Lower leg skin (tissue), 3 donors: Measurements from ENCODE around the gene KLHDC7A.

ENCODE experiments used
- POLR2A ChIP-seq, 2 donors: fragments of 450-650 bp; IDR thresholded peaks; one replicate each; pipeline ENCODE4 v1.6.1; 2016 to 2017; ENCODE audit warnings: antibody characterized with exemption in 2 of 2, mild to moderate bottlenecking in 1 of 2, moderate library complexity in 1 of 2
- TF ChIP-seq, protein P1 (sequence below), 3 donors: fragments of 450-650 bp; IDR thresholded peaks; one replicate each; pipeline ENCODE4 v1.5.1; 2016; ENCODE audit warnings: antibody characterized with exemption in 3 of 3, mild to moderate bottlenecking in 3 of 3, moderate library complexity in 2 of 3

DNA sequence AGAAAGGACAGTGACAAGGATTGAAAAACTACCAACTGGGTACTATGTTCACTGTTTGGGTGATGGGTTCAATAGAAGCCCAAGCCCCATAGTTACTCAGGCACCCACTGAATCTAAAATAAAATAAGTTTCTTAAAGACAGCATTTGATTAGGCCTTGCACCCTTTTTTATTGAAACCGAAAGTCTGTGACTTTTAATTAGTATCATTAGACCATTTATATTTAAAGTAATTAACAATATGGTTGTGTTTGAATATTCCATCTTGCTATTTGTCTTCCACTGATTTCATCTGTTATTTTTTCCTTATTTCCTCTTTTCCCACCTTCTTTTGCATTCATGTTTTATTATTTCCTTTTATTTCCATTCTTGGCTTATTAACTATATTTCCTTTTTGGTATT lies 27.4 kb downstream of the KLHDC7A start:
- TF ChIP-seq POLR2A (IDR thresholded peaks at IDR 0.05), result no peak
- TF ChIP-seq, protein P1, sequence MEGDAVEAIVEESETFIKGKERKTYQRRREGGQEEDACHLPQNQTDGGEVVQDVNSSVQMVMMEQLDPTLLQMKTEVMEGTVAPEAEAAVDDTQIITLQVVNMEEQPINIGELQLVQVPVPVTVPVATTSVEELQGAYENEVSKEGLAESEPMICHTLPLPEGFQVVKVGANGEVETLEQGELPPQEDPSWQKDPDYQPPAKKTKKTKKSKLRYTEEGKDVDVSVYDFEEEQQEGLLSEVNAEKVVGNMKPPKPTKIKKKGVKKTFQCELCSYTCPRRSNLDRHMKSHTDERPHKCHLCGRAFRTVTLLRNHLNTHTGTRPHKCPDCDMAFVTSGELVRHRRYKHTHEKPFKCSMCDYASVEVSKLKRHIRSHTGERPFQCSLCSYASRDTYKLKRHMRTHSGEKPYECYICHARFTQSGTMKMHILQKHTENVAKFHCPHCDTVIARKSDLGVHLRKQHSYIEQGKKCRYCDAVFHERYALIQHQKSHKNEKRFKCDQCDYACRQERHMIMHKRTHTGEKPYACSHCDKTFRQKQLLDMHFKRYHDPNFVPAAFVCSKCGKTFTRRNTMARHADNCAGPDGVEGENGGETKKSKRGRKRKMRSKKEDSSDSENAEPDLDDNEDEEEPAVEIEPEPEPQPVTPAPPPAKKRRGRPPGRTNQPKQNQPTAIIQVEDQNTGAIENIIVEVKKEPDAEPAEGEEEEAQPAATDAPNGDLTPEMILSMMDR (IDR thresholded peaks at IDR 0.05), result no peak
